Nucleus accumbens (tissue), 56 donors: ENCODE data around the gene CCDC175.
A peak's percentile ranks its signal among the peaks of the same experiment; 100 is the strongest.

Experiments used
- DNase-seq, 56 donors: peaks; one replicate each; lab custom pipeline; 2025; lab: John Stamatoyannopoulos, UW

Gene CCDC175

DNA sequence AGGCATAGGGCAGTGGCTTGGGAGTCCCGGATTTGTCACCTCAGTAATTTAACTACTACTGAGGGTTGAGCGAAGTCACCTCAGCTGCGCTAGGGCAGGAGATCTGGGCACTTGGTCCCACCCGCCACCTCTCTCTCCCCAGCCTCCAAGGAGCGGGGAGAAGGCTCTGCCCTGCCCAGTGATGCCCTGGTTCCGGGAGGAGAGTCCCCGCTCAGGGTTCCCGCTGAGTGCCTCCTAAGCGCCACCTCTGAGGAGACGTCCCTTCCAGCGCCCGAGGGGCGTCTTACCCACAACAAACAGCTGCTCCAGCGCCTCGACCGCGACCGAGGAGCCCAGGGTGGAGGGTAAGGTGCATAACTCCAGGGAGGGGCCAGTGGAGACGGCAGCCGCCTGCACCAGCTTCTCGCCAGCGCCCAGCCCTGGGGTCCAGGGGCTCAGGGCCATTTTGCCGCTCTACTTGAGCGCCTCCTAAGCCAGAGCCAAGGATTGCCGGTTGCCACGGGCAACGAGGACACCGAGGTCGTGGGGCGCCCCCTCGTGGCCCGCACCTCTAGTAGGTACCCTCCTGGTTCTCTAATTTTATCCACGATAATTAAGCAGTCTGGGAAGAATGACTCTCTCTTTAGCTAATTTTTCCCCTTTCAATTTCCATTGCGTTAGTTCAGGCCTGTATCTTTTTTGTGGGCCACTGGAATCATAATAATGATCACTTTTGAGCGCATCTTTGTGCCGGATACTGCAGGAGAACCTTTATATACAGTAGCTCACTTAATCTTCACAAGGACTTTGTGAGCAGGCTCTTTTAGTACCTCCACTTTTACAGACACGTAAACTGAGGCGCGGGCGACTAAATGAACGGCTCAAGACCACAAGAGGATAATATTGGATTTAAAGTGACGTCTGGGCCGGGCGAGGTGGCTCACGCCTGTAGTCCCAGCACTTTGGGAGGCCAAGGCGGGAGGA is at the start of gene CCDC175:
CCDC175 (minus strand) TSS at position 481 of the 963 bp plus-strand sequence; CDS start at position 444, 37 bp downstream.
- DNase-seq: peak; percentile 12 to 93 (median 60)

DNA sequence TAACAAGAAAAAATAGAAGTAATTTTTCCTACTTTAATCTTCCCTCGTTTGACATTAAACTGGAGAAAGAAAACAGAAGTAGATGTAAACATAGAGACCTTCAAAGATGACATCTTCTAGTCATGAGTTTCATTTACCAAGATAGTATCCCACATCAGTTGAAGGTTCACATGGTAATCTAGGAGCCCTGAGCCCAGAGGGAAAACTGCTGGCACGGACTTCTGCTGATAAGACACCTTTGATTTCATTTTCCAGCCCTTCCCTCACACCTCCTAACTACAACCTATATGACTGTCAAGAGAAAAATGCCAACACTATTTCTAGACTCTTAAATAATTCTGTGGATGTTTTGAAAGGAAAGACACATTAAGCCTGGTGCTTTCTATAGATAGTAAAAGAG is 46.0 kb upstream of the CCDC175 start:
- no peak for DNase-seq

DNA sequence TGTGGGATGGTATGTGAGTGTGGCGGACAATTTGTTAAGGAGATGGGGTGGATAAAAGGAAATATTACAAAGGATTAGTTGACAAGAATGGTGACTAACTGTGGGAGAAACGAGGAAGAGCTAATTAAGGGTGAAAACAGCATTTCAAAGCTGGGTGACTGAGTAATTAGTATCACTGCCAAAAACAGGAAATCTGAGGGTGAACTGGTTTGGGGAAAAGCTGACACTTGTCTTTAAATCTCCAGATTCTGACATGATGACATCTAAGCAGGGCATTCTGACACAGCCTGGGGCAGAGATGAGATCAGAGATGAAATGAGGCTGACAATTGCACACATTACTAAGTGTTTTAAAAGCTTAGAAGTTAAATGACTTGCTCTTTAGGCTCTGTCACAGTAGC is 42.4 kb upstream of the CCDC175 start:
- DNase-seq: no peak

DNA sequence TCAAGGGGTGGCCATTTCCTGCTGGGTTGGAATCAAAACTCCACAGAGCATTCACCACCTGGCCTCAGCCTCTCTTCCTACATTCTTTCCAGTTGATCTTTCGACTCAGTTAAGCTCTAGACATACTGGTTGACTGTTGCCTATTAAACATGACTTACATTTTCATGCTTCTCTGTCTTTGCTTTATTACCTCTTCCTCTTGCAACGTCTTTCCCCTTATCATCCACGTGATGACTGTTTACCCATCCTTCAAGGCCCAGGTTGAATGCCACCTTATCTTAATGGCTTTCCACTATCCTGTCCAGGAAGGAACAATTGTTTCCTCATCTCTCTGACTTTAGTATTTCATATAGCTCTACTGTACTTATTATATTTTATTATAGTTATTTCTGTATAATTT is 24.4 kb upstream of the CCDC175 start:
- no peak for DNase-seq

DNA sequence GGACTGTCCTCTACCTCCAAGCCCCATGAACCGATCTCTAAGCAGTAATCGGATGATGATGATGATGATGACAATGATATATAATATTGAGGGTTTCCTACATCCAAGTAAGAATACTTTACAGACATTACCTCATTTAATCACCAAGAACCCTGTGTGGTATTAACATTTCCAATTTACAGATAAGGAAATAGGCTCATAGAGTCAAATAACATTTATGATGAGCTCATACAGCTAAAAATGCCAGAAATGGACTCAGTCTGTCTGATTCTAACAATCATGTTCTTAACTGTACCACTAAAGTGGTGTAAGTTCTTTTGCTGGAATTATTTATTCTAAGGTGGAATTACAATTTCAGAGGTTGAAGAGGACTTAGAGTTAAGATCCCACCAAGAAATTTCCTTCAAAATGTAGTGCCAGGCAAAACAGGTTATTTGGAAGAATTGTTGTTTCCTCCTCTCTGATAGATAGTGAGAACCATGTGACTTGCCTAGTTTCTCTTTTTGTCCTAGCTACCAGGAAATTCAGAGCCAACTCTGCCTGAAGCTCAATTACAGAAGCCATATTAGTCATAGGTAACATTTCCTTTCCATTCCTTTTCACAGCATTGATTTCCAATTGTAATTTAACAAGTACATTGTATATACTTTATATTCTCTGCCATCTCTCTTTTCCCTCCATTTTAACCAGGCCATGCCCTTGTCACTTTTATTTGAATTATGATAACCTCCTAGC is 23.8 kb upstream of the CCDC175 start:
- no peak for DNase-seq

DNA sequence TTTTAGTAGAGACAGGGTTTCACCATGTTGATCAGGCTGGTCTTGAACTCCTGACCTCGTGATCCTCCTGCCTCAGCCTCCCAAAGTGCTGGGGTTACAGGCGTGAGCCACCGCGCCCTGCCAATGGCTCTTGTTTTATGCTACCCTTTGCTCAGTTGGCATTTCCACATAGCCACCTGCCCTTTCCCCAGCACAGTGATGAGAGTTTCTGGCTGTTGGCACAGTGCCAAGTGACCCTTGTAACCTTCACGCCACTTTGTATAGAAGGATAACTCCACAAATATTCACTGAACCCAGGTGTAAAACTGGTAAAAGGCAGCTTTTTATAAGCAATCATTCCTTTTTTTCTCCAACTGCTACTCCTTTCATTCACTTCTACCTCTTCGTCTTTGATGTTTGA is 18.5 kb upstream of the CCDC175 start:
- DNase-seq: no peak

DNA sequence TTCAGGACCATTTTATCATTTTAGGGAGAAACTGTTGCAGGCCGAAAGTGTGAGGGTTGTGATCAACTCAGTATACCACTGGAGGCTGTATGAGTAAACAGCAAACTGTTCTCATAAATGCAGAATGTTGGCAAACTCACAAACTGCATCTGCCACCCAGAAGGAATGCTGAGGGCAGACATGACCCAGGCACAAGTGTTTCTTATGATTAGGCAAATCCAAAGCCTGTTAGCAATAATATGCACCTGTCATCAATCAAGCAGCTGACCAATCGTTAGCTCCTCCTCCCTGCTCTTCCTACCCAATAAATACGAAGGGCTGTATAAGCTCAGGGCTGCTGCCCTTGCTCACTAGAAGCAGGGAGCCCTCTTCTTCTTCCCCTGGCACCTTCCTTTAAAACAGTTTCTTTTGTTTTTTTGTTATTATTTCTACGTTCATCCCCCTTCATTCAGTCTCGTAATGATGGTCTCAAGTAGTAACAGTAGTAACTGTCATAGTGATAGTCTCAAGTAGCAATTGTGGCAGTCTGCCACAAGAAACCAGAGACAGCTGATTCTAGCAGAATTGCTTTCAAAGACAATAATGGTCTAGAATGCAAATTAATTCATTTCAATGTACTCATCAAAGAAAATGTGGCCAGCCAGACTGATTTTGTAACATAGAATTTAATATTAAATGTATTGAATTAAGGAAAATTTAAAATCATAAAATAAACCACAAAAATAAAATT is 15.2 kb upstream of the CCDC175 start:
- DNase-seq: no peak

DNA sequence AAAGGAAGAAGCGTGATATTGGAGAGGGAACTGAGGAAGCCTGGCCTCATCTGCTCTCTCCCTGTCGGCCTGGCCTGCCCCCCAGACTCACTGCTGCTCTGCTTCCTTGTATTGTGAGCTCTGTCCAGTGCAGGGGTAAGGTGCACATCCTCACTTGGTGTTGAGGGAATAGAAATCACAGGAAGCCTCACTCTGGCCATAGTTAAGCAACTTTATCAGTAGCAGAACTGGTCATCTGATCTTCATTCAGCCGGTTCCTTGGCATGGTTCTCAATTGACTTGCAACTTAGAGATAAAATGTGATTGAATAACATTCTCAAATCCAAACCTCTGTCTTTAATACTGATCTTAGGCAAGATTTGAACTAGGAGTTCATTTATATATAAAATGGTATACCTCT is 11.5 kb upstream of the CCDC175 start:
- no peak for DNase-seq

DNA sequence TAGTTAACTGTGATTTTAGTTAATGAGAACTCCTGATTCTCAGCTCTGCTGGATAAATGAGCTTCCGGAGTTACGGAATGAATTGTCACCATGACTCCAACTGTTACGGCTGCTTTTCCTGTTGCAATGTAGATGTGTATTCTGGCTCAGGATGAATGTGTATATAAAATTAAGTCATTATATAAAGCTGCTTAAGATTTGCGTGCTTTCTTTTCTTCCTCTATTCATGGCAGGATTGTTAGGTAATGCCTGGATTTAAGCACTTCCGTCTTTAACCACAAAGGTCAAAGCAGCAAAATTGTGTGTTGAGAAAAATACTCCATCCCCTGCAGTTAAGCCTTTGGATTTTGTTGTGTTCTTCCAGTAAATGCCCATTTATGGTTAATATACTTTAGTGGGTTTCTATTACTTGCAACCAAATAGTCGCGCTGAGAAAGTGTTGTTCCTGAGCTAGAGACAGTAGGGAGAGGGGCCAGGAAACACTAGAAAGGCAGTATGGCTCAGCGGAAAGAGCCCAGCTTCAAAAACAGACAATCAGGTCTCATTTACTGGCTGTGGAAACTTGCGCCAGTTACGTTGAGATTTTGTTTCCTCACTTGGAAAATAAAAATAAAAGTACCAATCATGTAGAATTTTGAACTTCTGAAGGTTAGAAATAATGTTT is 9.4 kb upstream of the CCDC175 start:
- DNase-seq: no peak

DNA sequence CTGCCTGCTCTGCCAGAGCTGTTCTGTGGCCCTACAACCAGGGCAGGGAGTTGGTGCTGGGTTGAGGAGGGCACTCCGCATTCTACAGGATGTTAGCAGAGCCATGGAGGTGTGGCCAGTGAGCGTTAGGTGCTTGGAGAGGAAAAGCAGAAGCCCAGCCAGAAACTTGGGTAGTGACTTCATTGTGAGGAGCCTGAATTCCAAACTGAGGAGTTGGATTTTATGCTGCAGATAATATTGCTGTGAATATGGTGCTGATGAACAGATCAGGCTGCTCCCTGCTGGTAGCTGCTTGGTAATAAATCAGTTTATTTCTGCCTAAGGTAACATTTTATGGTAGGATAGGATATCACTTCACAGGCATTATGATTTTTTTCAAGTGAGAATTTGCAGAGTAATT is 7.1 kb upstream of the CCDC175 start:
- DNase-seq: no peak

DNA sequence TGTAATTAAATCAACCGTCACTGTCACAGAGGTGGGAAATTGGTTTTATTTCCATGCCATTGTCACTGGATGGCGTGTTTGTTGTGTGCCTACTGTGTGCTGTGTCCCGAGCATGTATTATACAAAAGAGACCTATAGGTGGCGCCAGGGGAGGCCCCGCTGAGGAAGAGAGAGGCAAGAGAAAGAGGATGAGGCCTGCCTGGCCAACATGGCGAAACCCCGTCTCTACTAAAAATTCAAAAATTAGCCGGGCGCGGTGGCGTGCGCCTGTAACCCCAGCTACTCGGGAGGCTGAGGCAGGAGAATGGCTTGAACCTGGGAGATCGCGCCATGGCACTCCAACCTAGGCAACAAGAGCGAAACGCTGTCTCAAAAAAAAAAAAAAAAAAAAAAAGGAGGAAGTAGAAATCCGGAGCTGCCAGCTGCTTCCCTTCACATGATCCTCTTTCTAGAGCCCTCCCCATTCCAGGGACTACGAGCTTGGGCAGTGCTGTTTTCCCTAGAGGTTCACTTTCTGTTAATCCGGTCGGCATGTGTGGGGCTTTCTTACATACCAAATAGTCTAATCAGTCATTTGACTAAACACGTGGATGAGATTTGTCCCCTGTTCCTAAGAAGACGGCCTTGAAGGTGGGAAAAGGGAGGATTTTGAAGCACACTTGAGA is 6.4 kb upstream of the CCDC175 start:
- no peak for DNase-seq

DNA sequence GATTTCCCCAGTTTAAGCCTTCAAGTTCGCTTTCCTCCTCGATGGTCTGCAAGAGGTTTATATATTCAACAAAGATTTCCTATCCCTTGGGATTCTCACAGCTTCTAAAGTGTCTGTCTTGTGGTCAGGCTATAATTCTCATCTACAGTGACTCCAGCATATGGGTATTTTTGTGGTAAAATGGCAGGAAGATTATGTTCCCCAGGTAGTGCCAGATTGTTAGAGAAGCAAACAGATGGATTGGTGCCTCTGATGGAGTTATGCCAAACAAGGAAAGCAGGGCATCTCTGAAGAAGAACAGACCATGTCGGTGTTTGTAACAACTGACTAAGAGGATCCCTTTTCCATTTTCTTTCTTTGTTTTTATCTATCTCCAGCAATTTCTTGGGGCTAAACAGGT is 5.5 kb upstream of the CCDC175 start:
- no peak for DNase-seq

DNA sequence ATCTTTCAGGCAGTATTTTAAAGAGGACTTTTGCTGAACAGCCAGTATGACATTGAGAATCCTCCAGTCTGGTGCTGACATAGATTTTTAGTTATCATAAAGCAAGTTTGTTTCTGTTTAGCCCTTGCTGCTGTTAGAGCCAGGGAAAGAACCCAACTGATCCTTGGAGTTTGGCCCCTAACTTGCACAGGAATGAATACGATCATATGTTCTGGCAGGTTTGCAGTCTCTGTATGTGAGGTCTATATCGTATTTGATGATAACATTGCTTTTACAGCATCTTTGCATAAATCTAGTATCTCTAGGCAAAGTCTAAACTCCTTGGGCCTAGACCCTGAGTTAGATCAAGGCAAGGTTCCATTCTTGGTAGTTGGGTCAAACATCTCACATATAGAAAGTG is 4.3 kb upstream of the CCDC175 start:
- DNase-seq: no peak

DNA sequence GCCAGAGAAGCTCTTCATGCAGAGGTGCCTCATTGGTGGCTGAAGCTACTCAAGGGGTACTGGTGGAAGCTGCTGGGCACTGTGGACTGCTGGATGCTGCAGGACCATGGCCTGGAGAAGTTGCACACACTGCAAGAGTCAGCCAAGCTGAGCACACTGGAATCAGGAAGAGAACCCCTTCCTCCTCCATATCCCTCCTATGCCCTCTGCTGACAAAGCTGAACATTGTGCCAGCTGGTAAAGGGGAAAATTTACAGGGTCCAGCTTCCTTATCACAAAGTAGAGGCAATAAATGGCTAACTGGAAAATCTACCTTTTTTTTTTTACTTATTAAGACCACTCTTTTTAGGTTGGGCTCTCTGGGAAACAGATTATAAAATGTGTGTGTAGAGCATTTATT is 6.5 kb downstream of the CCDC175 start:
- DNase-seq: no peak

DNA sequence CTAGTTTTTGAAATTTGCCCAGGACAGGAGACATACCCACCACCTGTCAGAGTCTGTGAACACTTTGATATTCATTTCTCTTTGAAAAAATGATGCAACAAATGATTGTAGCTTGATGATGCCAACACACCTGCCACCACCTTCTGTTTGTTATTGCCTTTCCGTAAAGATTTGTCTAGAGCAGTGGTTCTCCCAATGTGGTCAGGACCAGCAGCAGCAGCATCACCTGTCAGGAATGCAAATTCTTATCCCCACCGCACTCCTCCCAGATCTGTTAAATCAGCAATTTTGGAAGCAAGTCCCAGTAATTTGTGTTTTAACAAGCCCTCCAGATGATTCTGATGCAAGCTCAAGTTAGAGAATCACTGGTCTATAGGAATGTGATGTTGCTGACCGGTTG is 9.9 kb downstream of the CCDC175 start:
- no peak for DNase-seq

DNA sequence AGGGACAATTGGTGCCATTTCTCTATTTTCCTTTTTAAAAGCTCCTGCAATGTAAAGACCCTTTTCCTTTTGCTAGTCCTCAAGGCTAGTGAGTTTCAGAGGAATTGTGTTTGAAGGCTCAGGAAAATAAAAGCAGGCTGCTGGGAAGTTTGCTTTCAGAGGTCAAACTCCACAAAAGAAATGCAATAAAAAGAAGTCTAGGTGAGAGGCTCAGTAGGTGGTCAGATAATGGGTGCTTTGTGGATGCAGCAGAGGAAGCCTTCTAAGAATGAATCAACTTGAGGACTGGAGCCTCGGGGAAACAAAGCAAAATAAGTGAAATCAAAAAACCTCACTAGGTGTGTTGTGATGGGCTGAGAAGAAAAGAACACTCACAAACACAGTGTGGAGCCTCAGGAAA is 10.3 kb downstream of the CCDC175 start:
- no peak for DNase-seq

DNA sequence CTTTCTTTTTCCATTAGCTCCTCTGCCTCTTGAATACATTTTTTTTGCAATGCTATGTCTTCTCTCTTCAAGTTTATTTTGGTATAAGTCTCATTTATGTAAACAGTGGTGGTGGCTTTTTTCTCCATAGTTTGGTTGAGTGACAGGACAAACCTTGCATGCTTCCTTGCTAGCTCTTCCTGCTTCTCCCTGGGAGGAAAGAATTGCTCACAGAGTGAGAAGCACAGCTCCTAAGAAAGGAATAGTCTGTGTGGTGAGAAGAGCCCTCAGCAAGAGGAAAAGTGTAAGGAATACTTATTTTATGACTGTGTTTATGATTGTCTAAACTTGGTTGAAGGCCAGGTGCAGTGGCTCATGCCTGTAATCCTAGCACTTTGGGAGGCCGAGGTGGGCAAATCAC is 11.5 kb downstream of the CCDC175 start:
- no peak for DNase-seq

DNA sequence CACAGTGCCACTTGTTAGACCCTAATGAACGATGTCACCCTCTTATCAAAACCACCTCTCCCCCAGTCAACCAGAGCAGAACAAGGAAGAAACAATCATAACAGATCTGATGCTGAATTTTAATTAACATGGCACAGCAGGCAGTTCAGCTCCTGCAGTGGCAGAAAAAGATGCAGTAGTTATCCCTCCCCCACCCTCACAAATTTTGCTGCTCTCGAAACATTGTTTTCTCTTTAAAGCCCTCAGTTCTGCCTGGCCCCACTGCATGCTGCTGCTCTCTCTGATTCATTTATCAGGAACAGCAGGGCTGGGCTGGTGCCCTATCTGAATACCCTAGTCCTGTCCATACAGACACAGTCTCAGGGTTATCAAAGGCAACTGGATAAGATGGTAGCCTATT is 12.2 kb downstream of the CCDC175 start:
- no peak for DNase-seq

DNA sequence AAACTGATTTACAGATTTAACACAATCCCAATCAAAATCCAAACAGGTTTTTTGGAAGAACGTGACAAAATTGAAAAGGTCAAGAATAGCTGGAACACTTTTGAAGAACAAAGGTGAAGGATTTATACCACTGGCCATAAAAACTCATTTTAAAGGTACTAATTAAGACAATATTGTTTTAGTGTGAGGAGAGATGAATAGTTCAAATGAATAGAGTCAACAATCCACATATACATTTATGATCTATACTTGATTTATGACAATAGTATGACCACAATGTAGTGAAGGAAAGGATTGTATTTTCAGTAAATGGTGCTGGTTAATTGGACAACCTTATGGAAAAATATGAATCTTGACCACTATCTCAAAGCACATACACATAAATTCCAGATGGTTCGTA is 29.3 kb downstream of the CCDC175 start:
- no peak for DNase-seq

DNA sequence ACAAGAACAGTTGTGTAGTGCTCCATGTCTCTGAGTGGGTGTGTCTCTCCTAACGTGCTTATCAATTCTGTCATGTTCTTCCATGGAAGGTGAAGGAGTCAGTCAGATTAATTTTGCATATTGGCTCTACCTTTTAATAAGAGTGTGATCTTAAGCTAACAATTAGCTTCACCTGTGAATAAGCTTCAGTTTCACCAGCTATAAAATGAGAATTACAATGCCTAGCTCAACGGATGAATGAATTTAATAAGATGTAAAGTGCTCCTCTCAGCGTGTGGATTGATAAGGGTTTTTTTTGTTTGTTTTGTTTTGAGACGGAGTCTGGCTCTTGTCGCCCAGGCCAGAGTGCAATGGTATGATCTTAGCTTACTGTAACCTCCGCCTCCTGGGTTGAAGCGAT is 32.7 kb downstream of the CCDC175 start:
- no peak for DNase-seq
